ENCODE results near the gene TBC1D9.

DNA sequence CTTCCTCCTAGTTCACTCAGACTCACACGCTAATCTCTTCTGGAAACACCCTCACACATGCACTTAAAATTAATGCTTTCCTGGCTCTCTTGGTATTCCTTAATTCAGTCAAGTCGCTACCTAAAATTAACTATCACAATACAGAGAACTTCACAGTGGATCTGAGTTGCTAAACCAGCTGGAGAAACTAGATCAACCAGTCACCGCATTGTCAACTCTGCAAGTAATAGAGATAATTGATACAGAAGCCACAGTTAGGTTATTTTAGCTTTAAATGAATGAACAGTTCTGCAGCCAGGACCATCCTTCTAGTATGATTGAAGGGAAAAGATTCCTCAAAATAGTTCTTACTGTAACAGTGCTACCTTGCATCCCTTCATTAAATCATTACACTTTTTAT, 6.0 kb upstream of the TBC1D9 start:
- TF ChIP-seq CTCF (IDR thresholded peaks at IDR 0.05) (no peak), POLR2A (IDR thresholded peaks at IDR 0.05) (no peak), POLR2AphosphoS5 (IDR thresholded peaks at IDR 0.05; ENCODE audit: insufficient read depth in 1 of 2, low read depth in 1 of 2) (peak in 1 of 2 donors; percentile 16)
